Endometrium (tissue), 2 donors: ENCODE results near the gene HTD2.

Experiments
- FAIRE-seq: peaks from 2 replicates; lab custom pipeline; 2012; peaks lifted over from hg19 to GRCh38; lab: Jason Lieb, UNC
- donor health status: control.
- donor health status: control.

The HTD2 gene

DNA sequence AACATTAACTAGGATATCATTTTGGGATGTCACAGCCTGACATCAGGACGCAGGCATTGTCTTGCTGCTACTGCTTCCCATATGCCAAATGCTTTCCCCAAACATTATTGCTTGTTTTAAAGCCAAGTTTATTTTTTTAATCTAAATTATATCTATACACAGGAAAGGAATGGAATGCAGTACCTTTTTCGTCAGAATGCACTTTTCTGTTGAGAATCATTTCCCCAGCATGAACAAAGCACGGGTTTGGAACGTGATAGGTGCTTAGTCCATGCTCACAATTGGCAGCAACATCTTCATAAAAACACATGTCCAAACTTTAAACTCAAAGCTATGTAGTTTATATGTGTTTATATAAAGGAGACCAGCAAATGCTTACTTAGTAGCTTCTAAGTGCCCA, 52.5 kb downstream of the HTD2 start:
- FAIRE-seq: no peak

GRCh38 chr3:58359621-58360020, 53.3 kb downstream of the HTD2 start:
- FAIRE-seq: no peak

- FAIRE-seq: peak; percentile 50
Observed at GRCh38 chr3:58361866-58362265, 55.5 kb downstream of the HTD2 start.

DNA sequence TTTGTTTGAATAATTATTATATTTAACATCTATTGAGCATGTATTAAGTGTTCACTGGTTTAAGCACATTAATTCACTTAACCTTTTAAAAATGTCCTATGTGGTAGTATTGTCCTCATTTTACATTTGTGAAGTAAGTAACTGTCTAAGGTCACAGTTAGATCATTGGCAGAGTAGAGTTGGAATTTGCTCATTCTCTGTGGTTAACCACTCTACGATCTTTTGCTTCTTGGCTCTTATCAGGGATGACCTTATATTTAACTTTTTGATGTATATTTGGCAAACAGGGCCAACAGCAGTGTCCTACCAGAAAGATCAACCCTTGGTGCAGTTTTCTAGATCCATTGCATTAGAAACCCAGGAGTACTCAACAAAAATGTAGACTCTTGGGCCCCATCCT, 60.4 kb downstream of the HTD2 start:
- FAIRE-seq: no peak

- no peak for FAIRE-seq
Observed at GRCh38 chr3:58369038-58369437, 62.7 kb downstream of the HTD2 start.
